ENCODE results near the gene PHF21B. TPM values are rescaled to one million over a fixed set of nuclear protein-coding genes. Genes with fewer than 3 reads are reported as not detected.

Gene PHF21B
- total RNA-seq, 1 experiment from 2014 or later = not detected

GRCh38 chr22:44936201-44936600, 73.6 kb downstream of the PHF21B start:
- Mint-ChIP-seq H3K27ac (ENCODE audit: unreplicated experiment) (no peak overlapping the region), H3K27me3 (ENCODE audit: unreplicated experiment) (peaks cover 97% of the 10 kb centered on the region), H3K36me3 (ENCODE audit: insufficient read depth, unreplicated experiment) (no peaks in the 10 kb centered on the region), H3K4me1 (ENCODE audit: low read depth, unreplicated experiment) (no peaks in the 10 kb centered on the region), H3K9me3 (ENCODE audit: low read depth, unreplicated experiment) (no peaks in the 10 kb centered on the region), H3K4me3 (ENCODE audit: low read depth, unreplicated experiment) (no peak overlapping the region)
- intact Hi-C loops (cut with micrococcal nuclease; ENCODE audit: unreplicated experiment) = no loop called here
- DNase-seq = no peak
- CTCF ChIA-PET = no interaction called here
- TF ChIP-seq CTCF (IDR thresholded peaks at IDR 0.05; ENCODE audit: unreplicated experiment) = no peak
- no TSS peak for BruUV-seq (replicated peaks)

DNA sequence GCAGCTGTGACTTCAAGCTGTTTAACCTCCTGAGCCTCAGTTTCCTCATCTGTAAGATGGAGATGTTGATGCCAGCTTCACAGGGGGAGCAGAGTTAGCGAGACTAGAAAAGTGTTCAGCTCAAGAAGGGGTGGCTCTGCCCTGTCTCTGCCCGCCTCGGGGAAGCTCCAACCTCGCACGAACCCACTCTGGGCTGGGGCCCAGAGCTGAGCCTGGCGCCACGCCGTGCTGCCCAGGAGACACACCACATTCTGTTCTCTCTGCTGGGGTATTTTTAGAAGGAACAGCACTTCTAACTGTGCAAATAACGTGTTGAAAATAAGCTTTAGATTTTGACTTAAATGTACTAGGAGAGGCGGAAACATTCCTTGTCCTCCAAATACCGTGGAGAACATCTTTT, 74.1 kb downstream of the PHF21B start:
- no TSS peak for BruUV-seq (replicated peaks)
- intact Hi-C loops (cut with micrococcal nuclease; ENCODE audit: unreplicated experiment) = no loop called here
- no peak for TF ChIP-seq CTCF (IDR thresholded peaks at IDR 0.05; ENCODE audit: unreplicated experiment)
- Mint-ChIP-seq H3K9me3 (ENCODE audit: low read depth, unreplicated experiment) (no peaks in the 10 kb centered on the region), H3K4me1 (ENCODE audit: low read depth, unreplicated experiment) (no peaks in the 10 kb centered on the region), H3K36me3 (ENCODE audit: insufficient read depth, unreplicated experiment) (no peaks in the 10 kb centered on the region), H3K4me3 (ENCODE audit: low read depth, unreplicated experiment) (no peak overlapping the region), H3K27ac (ENCODE audit: unreplicated experiment) (no peak overlapping the region), H3K27me3 (ENCODE audit: unreplicated experiment) (peaks cover 97% of the 10 kb centered on the region)
- CTCF ChIA-PET = interaction anchor here (0.7 to 1.2 kb wide), 2 partner anchors 9 to 25 kb away, joined by 3 read pairs; no protein-coding TSS in a partner anchor
- no peak for DNase-seq

DNA sequence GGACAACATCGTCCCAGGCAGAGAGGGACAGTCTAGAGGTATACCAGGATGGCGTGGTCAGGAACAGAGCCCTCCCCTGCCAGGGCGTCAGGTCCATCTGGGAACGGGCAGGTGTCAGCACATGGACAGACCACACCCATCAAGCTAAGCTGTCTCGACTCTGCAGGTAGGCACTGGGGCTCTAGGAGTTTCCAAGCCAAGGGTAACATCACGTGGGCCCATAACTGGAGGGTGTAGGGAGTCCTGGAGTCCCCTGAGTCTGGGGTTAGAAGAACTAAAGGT, 75.4 kb downstream of the PHF21B start:
- H3K27ac Mint-ChIP-seq (ENCODE audit: unreplicated experiment) = no peak overlapping the region

DNA sequence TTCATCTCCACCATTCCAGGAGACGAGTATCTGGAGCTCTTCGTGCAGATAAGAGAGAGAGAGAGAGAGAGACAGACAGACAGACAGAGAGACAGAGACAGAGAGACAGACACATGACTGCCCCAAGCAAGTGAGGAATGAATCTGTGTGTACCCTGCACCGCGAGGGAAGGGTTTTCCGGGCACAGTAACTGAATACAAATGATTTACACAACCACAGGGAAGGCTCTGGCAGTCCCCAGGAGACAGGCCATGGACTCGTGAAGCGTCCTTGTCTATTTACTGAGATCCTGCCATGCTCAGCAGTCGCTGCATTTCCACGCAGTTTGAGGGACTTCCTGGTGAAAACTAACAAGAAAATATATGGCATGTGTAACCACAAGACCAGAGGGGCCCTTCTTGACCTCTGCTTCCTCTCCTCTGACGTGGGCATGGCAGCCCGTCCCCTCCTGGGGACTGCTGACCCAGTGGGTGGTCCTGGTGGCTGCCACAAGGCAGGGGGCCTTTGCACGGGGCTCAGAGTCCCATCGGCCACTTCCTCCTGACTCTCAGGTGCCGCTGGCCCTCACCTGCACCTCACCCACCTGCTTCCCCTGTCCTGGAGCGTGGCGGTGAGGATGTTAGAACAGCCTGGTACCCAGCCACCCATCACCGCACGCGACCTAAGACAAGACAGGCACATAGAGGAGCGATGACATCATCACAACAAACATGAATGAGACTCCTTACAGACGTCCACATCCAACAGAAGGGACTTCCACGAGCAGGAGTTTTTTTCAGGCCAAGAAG, 75.9 kb downstream of the PHF21B start:
- Mint-ChIP-seq H3K4me1 (ENCODE audit: low read depth, unreplicated experiment) (no peaks in the 10 kb centered on the region), H3K27me3 (ENCODE audit: unreplicated experiment) (peaks cover 97% of the 10 kb centered on the region), H3K36me3 (ENCODE audit: insufficient read depth, unreplicated experiment) (no peaks in the 10 kb centered on the region), H3K27ac (ENCODE audit: unreplicated experiment) (no peak overlapping the region), H3K4me3 (ENCODE audit: low read depth, unreplicated experiment) (no peak overlapping the region), H3K9me3 (ENCODE audit: low read depth, unreplicated experiment) (no peaks in the 10 kb centered on the region)
- no TSS peak for BruUV-seq (replicated peaks)
- no peak for TF ChIP-seq CTCF (IDR thresholded peaks at IDR 0.05; ENCODE audit: unreplicated experiment)
- DNase-seq = no peak
- CTCF ChIA-PET = no interaction called here
- intact Hi-C loops (cut with micrococcal nuclease; ENCODE audit: unreplicated experiment) = no loop called here

More for the DNA sequence above, 75.4 kb downstream of the PHF21B start:
- H3K9me3 Mint-ChIP-seq (ENCODE audit: low read depth, unreplicated experiment) = no peaks in the 10 kb centered on the region
- TF ChIP-seq CTCF (IDR thresholded peaks at IDR 0.05; ENCODE audit: unreplicated experiment) = no peak
- no peak for DNase-seq
- no TSS peak for BruUV-seq (replicated peaks)
- intact Hi-C loops (cut with micrococcal nuclease; ENCODE audit: unreplicated experiment) = no loop called here
- H3K4me1 Mint-ChIP-seq (ENCODE audit: low read depth, unreplicated experiment) = no peaks in the 10 kb centered on the region
- no peak overlapping the region for H3K4me3 Mint-ChIP-seq (ENCODE audit: low read depth, unreplicated experiment)
- no peaks in the 10 kb centered on the region for H3K36me3 Mint-ChIP-seq (ENCODE audit: insufficient read depth, unreplicated experiment)
- CTCF ChIA-PET = no interaction called here
- peaks cover 97% of the 10 kb centered on the region for H3K27me3 Mint-ChIP-seq (ENCODE audit: unreplicated experiment)

Data from Calu3 (cell line).